H1 (cell line): ENCODE data around the gene CHST8. TPM values are rescaled to one million over a fixed set of nuclear protein-coding genes. Genes with fewer than 3 reads are reported as not detected.

Experiments used
- CTCF ChIA-PET: fragments of 300-600 bp; sonication (Branson Sonifier 250); formaldehyde crosslinking; loops from one replicate; lab custom pipeline; 2021; ENCODE audit not compliant: partially characterized antibody; lab: Charles Lee
- POLR2A ChIA-PET: fragments of 300-600 bp; sonication (Branson Sonifier 250); formaldehyde crosslinking; loops from one replicate; lab custom pipeline; 2021; ENCODE audit warnings: inconsistent platforms; ENCODE audit not compliant: partially characterized antibody; lab: Charles Lee
- DNase-seq, 2 experiments: peaks; one replicate each; pipeline versions ENCODE4 v3.0.0 to v3.0.0-alpha.2; 2010 to 2022; ENCODE audit warnings: low spot score in 2 of 2, low read depth in 1 of 2, mixed read lengths in 1 of 2
- FAIRE-seq: peaks from 2 replicates; lab custom pipeline; 2011; peaks lifted over from hg19 to GRCh38; lab: Jason Lieb, UNC
- H2AFZ ChIP-seq: 2 replicates; pipeline ENCODE4 v1.8.1; 2012; ENCODE audit warnings: low read length, inconsistent platforms
- H2AK5ac ChIP-seq: 2 replicates; pipeline ENCODE4 v1.6.1; 2013; ENCODE audit warnings: low read depth, low read length
- H2BK120ac ChIP-seq: replicated peaks from 2 replicates; pipeline ENCODE3; 2013; ENCODE audit warnings: low read depth, low read length, inconsistent platforms
- H2BK12ac ChIP-seq: 2 replicates; pipeline ENCODE4 v1.6.1; 2013; ENCODE audit warnings: low read depth, low read length
- H2BK15ac ChIP-seq: 2 replicates; pipeline ENCODE4 v1.6.1; 2013; ENCODE audit warnings: low read length
- H2BK20ac ChIP-seq: 2 replicates; pipeline ENCODE4 v1.6.1; 2013; ENCODE audit warnings: low read length
- H2BK5ac ChIP-seq: 2 replicates; pipeline ENCODE4 v1.6.1; 2013; ENCODE audit warnings: low read depth, low read length
- H3K14ac ChIP-seq: 2 replicates; pipeline ENCODE4 v1.6.1; 2013; ENCODE audit warnings: inconsistent platforms; ENCODE audit not compliant: insufficient read length
- H3K18ac ChIP-seq: 2 replicates; pipeline ENCODE4 v1.6.1; 2013; ENCODE audit warnings: low read length; ENCODE audit errors: extremely low read depth
- H3K23ac ChIP-seq: 2 replicates; pipeline ENCODE4 v1.6.1; 2013; ENCODE audit warnings: inconsistent platforms; ENCODE audit not compliant: insufficient read length
- H3K23me2 ChIP-seq: 2 replicates; pipeline ENCODE4 v1.6.1; 2013; ENCODE audit warnings: low read depth, low read length
- H3K27ac ChIP-seq: 2 replicates; pipeline ENCODE4 v1.6.1; 2011; ENCODE audit warnings: low read depth, low read length, inconsistent platforms
- H3K27me3 ChIP-seq, 4 experiments: replicated peaks in 1 of 4; 1 replicate in 1 of 4; 2 replicates in 3 of 4; pipeline versions ENCODE4 v1.6.1 to v1.8.1; 2011 to 2013; ENCODE audit warnings: low read length in 3 of 4, mild to moderate bottlenecking in 3 of 4, inconsistent platforms in 2 of 4, mixed read lengths in 2 of 4, moderate library complexity in 1 of 4; ENCODE audit not compliant: control insufficient read depth in 3 of 4, insufficient read depth in 3 of 4; ENCODE audit errors: extremely low read depth in 1 of 4
- H3K36me3 ChIP-seq, 4 experiments: 2 replicates each; pipeline versions ENCODE4 v1.6.1 to v1.8.1; 2011 to 2013; ENCODE audit warnings: mild to moderate bottlenecking in 4 of 4, low read length in 3 of 4, moderate library complexity in 2 of 4, control low read depth in 1 of 4, inconsistent platforms in 1 of 4; ENCODE audit not compliant: insufficient read depth in 4 of 4, control insufficient read depth in 2 of 4
- H3K4ac ChIP-seq: replicated peaks from 2 replicates; pipeline ENCODE3; 2013; ENCODE audit warnings: low read length, low read depth, mixed read lengths, inconsistent platforms; ENCODE audit not compliant: insufficient read length
- H3K4me1 ChIP-seq, 4 experiments: replicated peaks in 1 of 4; 1 replicate in 1 of 4; 2 replicates in 3 of 4; pipeline versions ENCODE4 v1.6.1 to v1.8.1; 2011 to 2013; ENCODE audit warnings: low read length in 3 of 4, inconsistent platforms in 2 of 4, mixed read lengths in 1 of 4; ENCODE audit not compliant: insufficient read depth in 4 of 4, control insufficient read depth in 3 of 4
- H3K4me2 ChIP-seq, 2 experiments: 2 replicates each; pipeline versions ENCODE4 v1.6.1 to v1.8.1; 2011 to 2013; ENCODE audit warnings: low read depth in 2 of 2, low read length in 2 of 2, control low read depth in 1 of 2, inconsistent platforms in 1 of 2, mild to moderate bottlenecking in 1 of 2; ENCODE audit not compliant: insufficient read depth in 1 of 2
- H3K4me3 ChIP-seq, 4 experiments: fragments of 200-600, 300-600 bp in 1 of 4; sonication (generic), shearing (Covaris generic), sonication (Bioruptor Twin) in 1 of 4; 2 replicates each; pipeline versions ENCODE4 v1.5.1 to v1.8.1; 2011 to 2016; ENCODE audit warnings: low read length in 4 of 4, low read depth in 3 of 4, control low read depth in 2 of 4, inconsistent platforms in 2 of 4, mild to moderate bottlenecking in 2 of 4, mixed read lengths in 1 of 4, moderate library complexity in 1 of 4; ENCODE audit not compliant: insufficient read depth in 2 of 4; ENCODE audit errors: extremely low read depth in 1 of 4
- H3K56ac ChIP-seq: replicated peaks from 2 replicates; pipeline ENCODE3; 2013; ENCODE audit warnings: low read depth, mild to moderate bottlenecking, mixed read lengths, low read length, inconsistent platforms; ENCODE audit not compliant: insufficient read length
- H3K79me1 ChIP-seq: 2 replicates; pipeline ENCODE4 v1.6.1; 2013; ENCODE audit warnings: low read depth, low read length, control low read depth
- H3K79me2 ChIP-seq, 2 experiments: 2 replicates each; pipeline versions ENCODE4 v1.6.1 to v1.8.1; 2012 to 2013; ENCODE audit warnings: low read length in 2 of 2, mild to moderate bottlenecking in 2 of 2, inconsistent platforms in 1 of 2; ENCODE audit not compliant: insufficient read depth in 2 of 2, control insufficient read depth in 1 of 2
- H3K9ac ChIP-seq, 4 experiments: replicated peaks in 1 of 4; 1 replicate in 1 of 4; 2 replicates in 3 of 4; pipeline versions ENCODE4 v1.6.1 to v1.8.1; 2011 to 2013; ENCODE audit warnings: low read depth in 3 of 4, low read length in 3 of 4, control low read depth in 2 of 4, mild to moderate bottlenecking in 2 of 4, moderate library complexity in 2 of 4, inconsistent platforms in 1 of 4; ENCODE audit errors: extremely low read depth in 1 of 4
- H3K9me3 ChIP-seq, 2 experiments: 2 replicates each; pipeline versions ENCODE4 v1.6.1 to v1.8.1; 2012 to 2013; ENCODE audit warnings: mild to moderate bottlenecking in 2 of 2, moderate library complexity in 2 of 2, control low read depth in 1 of 2, inconsistent platforms in 1 of 2, low read depth in 1 of 2, low read length in 1 of 2, mixed read lengths in 1 of 2; ENCODE audit not compliant: insufficient read depth in 2 of 2
- H4K20me1 ChIP-seq, 2 experiments: replicated peaks in 1 of 2; 2 replicates each; pipeline versions ENCODE3 to v1.8.1; 2011 to 2013; ENCODE audit warnings: inconsistent platforms in 2 of 2, low read length in 2 of 2, mild to moderate bottlenecking in 1 of 2; ENCODE audit not compliant: insufficient read depth in 2 of 2, control insufficient read depth in 1 of 2
- H4K5ac ChIP-seq: 2 replicates; pipeline ENCODE4 v1.6.1; 2013; ENCODE audit warnings: low read length, low read depth, mixed read lengths, inconsistent platforms; ENCODE audit not compliant: insufficient read length
- H4K8ac ChIP-seq: 2 replicates; pipeline ENCODE4 v1.8.0; 2013; ENCODE audit warnings: mild to moderate bottlenecking, moderate library complexity, low read length, inconsistent platforms; ENCODE audit not compliant: insufficient read depth; ENCODE audit errors: extremely low read depth
- H4K91ac ChIP-seq: replicated peaks from 2 replicates; pipeline ENCODE3; 2013; ENCODE audit warnings: low read length, mixed read lengths, inconsistent platforms; ENCODE audit not compliant: insufficient read length
- ASH2L ChIP-seq: fragments of 200-600, 300-600 bp; sonication (generic); IDR thresholded peaks from one replicate; pipeline ENCODE4 v1.7.1; 2017; ENCODE audit warnings: low read length
- CEBPB ChIP-seq: IDR thresholded peaks from 2 replicates; pipeline ENCODE4 v1.6.1; 2012; ENCODE audit warnings: low read depth, low read length
- NRF1 ChIP-seq: IDR thresholded peaks from 2 replicates; pipeline ENCODE4 v1.6.1; 2011; ENCODE audit warnings: mild to moderate bottlenecking, low read depth, low read length, improper control_type of control experiment
- RFX5 ChIP-seq: IDR thresholded peaks from 2 replicates; pipeline ENCODE4 v1.6.1; 2011; ENCODE audit warnings: low read depth, low read length, improper control_type of control experiment, borderline replicate concordance
- RNF2 ChIP-seq: fragments of 200-900, 300-1000 bp; sonication (generic); IDR thresholded peaks from 2 replicates; pipeline ENCODE4 v1.7.1; 2016; ENCODE audit warnings: borderline replicate concordance, low read depth, mild to moderate bottlenecking, antibody characterized with exemption, low read length; ENCODE audit not compliant: poor library complexity, severe bottlenecking; ENCODE audit errors: missing control alignments
- RXRA ChIP-seq: IDR thresholded peaks from 2 replicates; pipeline ENCODE4 v1.6.1; 2011; ENCODE audit warnings: low read depth, mild to moderate bottlenecking, low read length, moderate library complexity; ENCODE audit not compliant: insufficient read depth
- SIN3A ChIP-seq, 2 experiments: IDR thresholded peaks in 1 of 2; conservative IDR thresholded peaks in 1 of 2; 2 replicates each; pipeline ENCODE4 v1.6.1; 2011 to 2012; ENCODE audit warnings: low read length in 2 of 2, improper control_type of control experiment in 1 of 2, low read depth in 1 of 2, mild to moderate bottlenecking in 1 of 2
- SIRT6 ChIP-seq: IDR thresholded peaks from one replicate; pipeline ENCODE4 v1.7.1; 2012; ENCODE audit warnings: low read length, inconsistent platforms
- TBP ChIP-seq: IDR thresholded peaks from 2 replicates; pipeline ENCODE4 v1.6.1; 2011; ENCODE audit warnings: low read depth, low read length, improper control_type of control experiment
- WGBS, 2 experiments: shearing (Covaris generic) in 1 of 2; methylation state at CpG; one replicate each; pipeline versions ENCODE4 v1.1.6 to v1.1.7; 2013 to 2015; ENCODE audit warnings: low lambda C conversion rate in 2 of 2, mixed read lengths in 2 of 2, inconsistent platforms in 1 of 2, low coverage in 1 of 2, missing lambda C conversion rate in 1 of 2; ENCODE audit not compliant: insufficient replicate concordance in 2 of 2, insufficient coverage in 1 of 2, insufficient read length in 1 of 2; ENCODE audit errors: extremely low coverage in 1 of 2, missing lambda C conversion rate in 1 of 2; 5-methylcytosine and 5-hydroxymethylcytosine counted together
- polyA plus RNA-seq, 7 experiments: library from polyadenylated mRNA; depleted of rRNA in 3 of 7; stranded (reverse) in 5 of 7; unstranded in 2 of 7; fragments of >200 nt in 5 of 7; fragments of 200-250 nt in 2 of 7; gene quantifications; 1 replicate in 5 of 7; 2 replicates in 1 of 7; 4 replicates in 1 of 7; pipeline versions ENCODE4 v1.2.1 to v1.2.3, GENCODE V29; 2011 to 2013; ENCODE audit warnings: missing spikeins in 2 of 7, mixed read lengths in 2 of 7
- total RNA-seq: library from RNA; stranded (reverse); fragmentation: NEBNext Ultra II Directional; extraction: Animal tissue kit (Norgen Biotek cat#: 25700); gene quantifications from 2 replicates; pipeline ENCODE4 v1.2.1, GENCODE V29; 2021
- TF ChIP-seq, protein P1 (sequence below): IDR thresholded peaks from 2 replicates; pipeline ENCODE4 v1.6.1; 2012; ENCODE audit warnings: inconsistent platforms
- TF ChIP-seq, protein P2 (sequence below): IDR thresholded peaks from 2 replicates; pipeline ENCODE4 v1.6.1; 2012; ENCODE audit warnings: inconsistent platforms

The CHST8 gene
- total and polyA plus RNA-seq, 2 of the 8 experiments (the other 6 are each of a cell fraction or from before 2014, with no cell fraction given): 10.8 to 28.2 TPM

DNA sequence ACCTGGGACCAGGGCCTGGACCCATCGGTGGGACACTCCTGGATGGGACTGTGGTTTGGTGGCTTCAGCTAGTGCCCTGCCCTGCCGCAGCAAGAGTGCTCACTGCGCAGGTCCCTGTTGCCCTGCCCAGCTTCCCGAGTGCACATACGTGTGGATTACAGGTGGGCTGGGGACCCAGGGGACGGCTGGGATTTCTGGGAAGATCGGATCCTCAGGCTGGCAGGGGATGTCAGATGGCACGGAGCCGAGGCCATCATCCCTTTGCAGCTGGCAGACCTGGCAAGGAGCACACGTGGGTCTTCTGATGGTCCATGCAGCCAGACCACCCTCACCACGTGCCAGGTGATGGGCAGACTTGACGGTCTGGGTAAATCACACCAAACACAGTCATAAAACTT, 69.3 kb downstream of the CHST8 start:
- H3K4me1 ChIP-seq: peaks cover 0 to 8% (median 0%) of the 10 kb centered on the region in 4 experiments; a peak in 1 of 7 replicates
- H3K9me3 ChIP-seq: no peaks in the 10 kb centered on the region
- H3K23ac ChIP-seq: no peak overlapping the region
- ChIA-PET POLR2A (no interaction called here), CTCF (interaction anchor here (1.0 kb wide), 1 partner anchor 19 kb away, joined by 3 read pairs; no protein-coding TSS in a partner anchor)
- no peak for DNase-seq
- peaks cover 2% of the 10 kb centered on the region; the same call in 1 of the 2 replicates for H3K79me1 ChIP-seq
- no peak overlapping the region for H3K4me3 ChIP-seq
- H3K18ac ChIP-seq: no peak overlapping the region
- no peak overlapping the region for H4K91ac ChIP-seq
- no peak overlapping the region for H4K5ac ChIP-seq
- no peak overlapping the region for H3K14ac ChIP-seq
- no peaks in the 10 kb centered on the region for H3K36me3 ChIP-seq
- no peak overlapping the region for H3K56ac ChIP-seq
- H2BK5ac ChIP-seq: no peak overlapping the region
- no peak overlapping the region for H2AK5ac ChIP-seq
- H4K20me1 ChIP-seq: peaks cover 0 to 5% of the 10 kb centered on the region in 2 experiments
- H2BK12ac ChIP-seq: no peak overlapping the region
- 90% methylated on average over 12 of the region's 12 CpGs; no CpG with 5 or more reads in 1 of the 2 experiments for WGBS, 2 experiments
- FAIRE-seq: no peak
- no peaks in the 10 kb centered on the region for H3K79me2 ChIP-seq
- H3K27me3 ChIP-seq: no peaks in the 10 kb centered on the region
- H3K4ac ChIP-seq: no peak overlapping the region
- no peak overlapping the region for H2BK20ac ChIP-seq
- no peak overlapping the region for H3K4me2 ChIP-seq
- H3K27ac ChIP-seq: no peak overlapping the region
- TF ChIP-seq NRF1 (no peak), SIN3A (conservative IDR thresholded peaks at IDR 0.05 in 1 of 2, IDR thresholded peaks at IDR 0.05 in 1 of 2; ENCODE audit: low read depth in 1 of 2, low read length in 2 of 2) (no peak), RXRA (no peak), RFX5 (no peak), CEBPB (no peak), TBP (no peak), SIRT6 (no peak), RNF2 (no peak), ASH2L (no peak)
- TF ChIP-seq, protein P1, sequence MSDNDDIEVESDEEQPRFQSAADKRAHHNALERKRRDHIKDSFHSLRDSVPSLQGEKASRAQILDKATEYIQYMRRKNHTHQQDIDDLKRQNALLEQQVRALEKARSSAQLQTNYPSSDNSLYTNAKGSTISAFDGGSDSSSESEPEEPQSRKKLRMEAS: no peak
- TF ChIP-seq, protein P2, sequence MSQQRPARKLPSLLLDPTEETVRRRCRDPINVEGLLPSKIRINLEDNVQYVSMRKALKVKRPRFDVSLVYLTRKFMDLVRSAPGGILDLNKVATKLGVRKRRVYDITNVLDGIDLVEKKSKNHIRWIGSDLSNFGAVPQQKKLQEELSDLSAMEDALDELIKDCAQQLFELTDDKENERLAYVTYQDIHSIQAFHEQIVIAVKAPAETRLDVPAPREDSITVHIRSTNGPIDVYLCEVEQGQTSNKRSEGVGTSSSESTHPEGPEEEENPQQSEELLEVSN: no peak
- no peak overlapping the region for H3K9ac ChIP-seq
- H4K8ac ChIP-seq: no peak overlapping the region
- no peak overlapping the region for H2BK15ac ChIP-seq
- H3K23me2 ChIP-seq: no peaks in the 10 kb centered on the region
- no peak overlapping the region for H2BK120ac ChIP-seq
- no peak overlapping the region for H2AFZ ChIP-seq
